Measurements from ENCODE around the gene FCN3. TPM values are rescaled to one million over a fixed set of nuclear protein-coding genes. Genes with fewer than 3 reads are reported as not detected.
A peak's percentile ranks its signal among the peaks of the same experiment; 100 is the strongest.

The FCN3 gene
- total RNA-seq, 4 donors from 2014 or later = 3.0 to 4.7 (median 4.3) TPM

GRCh38 chr1:27368869-27369582 lies 5.6 kb downstream of the FCN3 start:
- peaks cover 46 to 71% (median 50%) of the 10 kb centered on the region in 3 donors for H3K4me1 ChIP-seq
- no peak overlapping the region for H3K4me3 ChIP-seq
- no peak for DNase-seq
- H3K9me3 ChIP-seq = no peaks in the 10 kb centered on the region
- H3K27ac ChIP-seq = peak overlapping the region; percentile 51 to 100 (median 91)
- peaks cover 3 to 10% (median 8%) of the 10 kb centered on the region in 3 donors for H3K36me3 ChIP-seq
- TF ChIP-seq POLR2A (IDR thresholded peaks at IDR 0.05) = no peak
- peak in 1 of 6 experiments; percentile 41 for TF ChIP-seq CTCF (IDR thresholded peaks at IDR 0.05)
- intact Hi-C loops (cut with DNase I) = no loop called here
- 40 to 53% methylated on average over 9 to 10 of the region's 13 CpGs for WGBS, 2 donors
- no peaks in the 10 kb centered on the region for H3K27me3 ChIP-seq

- intact Hi-C loops (cut with DNase I) = no loop called here
- Histone ChIP-seq H3K4me3 (peak overlapping the region; percentile 52 to 97 (median 78)), H3K27me3 (no peaks in the 10 kb centered on the region), H3K36me3 (peaks cover 21 to 28% (median 27%) of the 10 kb centered on the region in 3 donors), H3K4me1 (peaks cover 44 to 61% (median 53%) of the 10 kb centered on the region in 3 donors), H3K27ac (peak overlapping the region; percentile 96 to 100 (median 100)), H3K9me3 (no peaks in the 10 kb centered on the region)
- no peak for TF ChIP-seq POLR2A (IDR thresholded peaks at IDR 0.05)
- no peak for TF ChIP-seq CTCF (IDR thresholded peaks at IDR 0.05)
- no peak for DNase-seq
- 29 to 35% methylated on average over 2 to 4 of the region's 8 CpGs for WGBS, 2 donors
These were observed 7.4 kb downstream of the FCN3 start for GRCh38 chr1:27367160-27367650.

GRCh38 chr1:27366411-27367159 lies 8.0 kb downstream of the FCN3 start, which contains the start of gene MAP3K6:
Gene MAP3K6, minus strand, starts transcription at chr1:27366961. Its CDS starts 364 bp downstream, at chr1:27366597.
- peaks cover 27 to 35% (median 33%) of the 10 kb centered on the region in 3 donors for H3K36me3 ChIP-seq
- H3K4me1 ChIP-seq = peaks cover 44 to 61% (median 53%) of the 10 kb centered on the region in 3 donors
- DNase-seq = peak; percentile 33
- peak within 1 kb of the TSS; percentile 96 to 100 (median 100) for H3K27ac ChIP-seq
- no peaks in the 10 kb centered on the region for H3K9me3 ChIP-seq
- TF ChIP-seq POLR2A (IDR thresholded peaks at IDR 0.05) (peak in 3 of 4 donors; percentile 58 to 94 (median 88)), CTCF (IDR thresholded peaks at IDR 0.05) (peak in 2 of 6 experiments; percentile 22 to 24)
- H3K27me3 ChIP-seq = no peaks in the 10 kb centered on the region
- 0% methylated on average over 1 of the region's 67 CpGs; no CpG with 5 or more reads in 1 of the 2 donors for WGBS, 2 donors
- peak within 1 kb of the TSS; percentile 52 to 97 (median 78) for H3K4me3 ChIP-seq
- intact Hi-C loops (cut with DNase I) = no loop called here

GRCh38 chr1:27366113-27366410 lies 8.6 kb downstream of the FCN3 start:
- Histone ChIP-seq H3K9me3 (no peaks in the 10 kb centered on the region), H3K36me3 (peaks cover 32 to 40% (median 38%) of the 10 kb centered on the region in 3 donors), H3K4me1 (peaks cover 44 to 63% (median 53%) of the 10 kb centered on the region in 3 donors), H3K4me3 (peak overlapping the region; percentile 52 to 97 (median 78)), H3K27me3 (no peaks in the 10 kb centered on the region), H3K27ac (peak overlapping the region; percentile 96 to 100 (median 100))
- 0% methylated on average over 2 to 4 of the region's 30 CpGs for WGBS, 2 donors
- DNase-seq = no peak
- intact Hi-C loops (cut with DNase I) = no loop called here
- peak in 1 of 4 donors; percentile 51 for TF ChIP-seq POLR2A (IDR thresholded peaks at IDR 0.05)
- TF ChIP-seq CTCF (IDR thresholded peaks at IDR 0.05) = no peak
